ENCODE results near the gene ATP8B4.

The ATP8B4 gene

GRCh38 chr15:50059883-50060282, 59.1 kb downstream of the ATP8B4 start:
- DNase-seq: no peak

GRCh38 chr15:50059203-50059772, 59.7 kb downstream of the ATP8B4 start:
- DNase-seq: no peak

GRCh38 chr15:50057905-50058639, 61.0 kb downstream of the ATP8B4 start:
- DNase-seq: peak; percentile 0

GRCh38 chr15:50057196-50057595, 61.8 kb downstream of the ATP8B4 start:
- no peak for DNase-seq

GRCh38 chr15:50055750-50056157, 63.3 kb downstream of the ATP8B4 start:
- no peak for DNase-seq

GRCh38 chr15:50055332-50055731, 63.7 kb downstream of the ATP8B4 start:
- no peak for DNase-seq

- no peak for DNase-seq
These were observed 65.8 kb downstream of the ATP8B4 start for GRCh38 chr15:50053055-50053856.

- peak; percentile 21 for DNase-seq
These were observed 67.1 kb downstream of the ATP8B4 start for GRCh38 chr15:50051811-50052419.

- DNase-seq: no peak
These were observed 67.9 kb downstream of the ATP8B4 start for GRCh38 chr15:50050986-50051743.

- DNase-seq: no peak
These were observed 69.2 kb downstream of the ATP8B4 start for GRCh38 chr15:50049871-50050270.

GRCh38 chr15:50046867-50047266, 72.2 kb downstream of the ATP8B4 start:
- no peak for DNase-seq

GRCh38 chr15:50046159-50046558, 72.9 kb downstream of the ATP8B4 start:
- no peak for DNase-seq

GRCh38 chr15:50044904-50045303, 74.1 kb downstream of the ATP8B4 start:
- no peak for DNase-seq

- DNase-seq: no peak
These were observed 74.6 kb downstream of the ATP8B4 start for GRCh38 chr15:50044406-50044805.

- no peak for DNase-seq
These were observed 76.3 kb downstream of the ATP8B4 start for GRCh38 chr15:50042775-50043174.

GRCh38 chr15:50030456-50030855, 88.6 kb downstream of the ATP8B4 start:
- DNase-seq: no peak

GRCh38 chr15:50028326-50028725, 90.7 kb downstream of the ATP8B4 start:
- no peak for DNase-seq

- DNase-seq: no peak
These were observed 94.8 kb downstream of the ATP8B4 start for GRCh38 chr15:50024281-50024680.

GRCh38 chr15:50018491-50018890, 100.5 kb downstream of the ATP8B4 start:
- no peak for DNase-seq

- DNase-seq: no peak
These were observed 101.5 kb downstream of the ATP8B4 start for GRCh38 chr15:50017522-50017921.

- no peak for DNase-seq
These were observed 102.1 kb downstream of the ATP8B4 start for GRCh38 chr15:50016951-50017350.

GRCh38 chr15:50012790-50013189, 106.2 kb downstream of the ATP8B4 start:
- no peak for DNase-seq

- no peak for DNase-seq
These were observed 109.4 kb downstream of the ATP8B4 start for GRCh38 chr15:50009634-50010033.

All from NCI-H446 treated with DMSO at 0.1 percent for 48 hours (cell line).